ENCODE measurements around the gene BCL2L2.

GRCh38 chr14:23277189-23277588, 29.4 kb upstream of the BCL2L2 start:
- TF ChIP-seq POLR2AphosphoS5 (IDR thresholded peaks at IDR 0.05; ENCODE audit: borderline replicate concordance, low read depth, low read length), result no peak
- no peak for TF ChIP-seq EZH2 (IDR thresholded peaks at IDR 0.05)
- TF ChIP-seq FOXP2 (optimal IDR thresholded peaks at IDR 0.05; ENCODE audit: control extremely low read depth, extremely low read length, insufficient read depth), result no peak
